SH-SY5Y (cell line): ENCODE measurements around the gene EPC1.

ENCODE experiments used
- GATA2 ChIP-seq: IDR thresholded peaks from 2 replicates; pipeline ENCODE4 v1.6.1; 2011; ENCODE audit warnings: mild to moderate bottlenecking, low read depth, low read length
- GATA3 ChIP-seq: IDR thresholded peaks from 2 replicates; pipeline ENCODE4 v1.6.1; 2011; ENCODE audit warnings: low read depth, mild to moderate bottlenecking, low read length, moderate library complexity

- TF ChIP-seq GATA2 (no peak), GATA3 (no peak)
Measured at GRCh38 chr10:32299354-32299980, 47.5 kb downstream of the EPC1 start.
